Measurements from ENCODE around the gene RNF133. TPM values are rescaled to one million over a fixed set of nuclear protein-coding genes. Genes with fewer than 3 reads are reported as not detected.

The RNF133 gene
- total RNA-seq, 4 donors from 2014 or later = not detected

DNA sequence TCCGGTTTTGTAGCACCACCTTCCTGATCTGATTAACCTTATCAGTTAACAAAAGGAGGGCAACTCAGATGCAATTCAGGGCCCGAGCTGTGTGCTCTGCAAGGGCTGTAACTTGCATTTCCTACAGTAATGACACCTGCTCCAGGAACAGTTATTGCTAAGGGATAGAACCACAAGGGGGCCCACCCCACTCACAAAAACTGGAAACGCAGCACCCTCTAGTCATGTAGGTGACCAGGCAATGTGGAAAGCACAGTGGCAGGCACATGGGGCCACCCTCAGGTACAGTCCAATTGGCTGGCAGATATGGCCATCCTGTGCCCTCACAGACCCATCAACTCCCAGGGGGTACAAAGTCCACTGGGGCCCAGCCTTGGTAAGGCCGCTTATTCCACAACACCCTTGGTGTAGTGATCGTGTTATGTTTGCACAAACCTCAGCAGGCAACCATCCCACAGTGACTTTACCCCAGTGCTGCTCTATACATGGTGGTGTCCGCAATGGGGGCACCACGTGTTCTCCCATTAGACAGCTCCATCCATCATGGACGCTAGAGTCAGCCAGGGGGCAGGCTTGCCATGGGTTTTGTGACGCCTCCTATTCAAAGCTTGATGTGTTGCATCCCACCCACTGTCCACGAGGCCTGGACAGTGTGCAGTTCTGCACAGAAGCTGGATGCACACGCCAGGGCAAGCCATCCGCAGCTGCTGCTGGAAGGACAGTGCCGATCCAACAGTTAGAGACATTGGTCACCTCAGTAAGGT, 9.4 kb downstream of the RNF133 start:
- no peak for TF ChIP-seq CTCF (IDR thresholded peaks at IDR 0.05 in 4 of 5, conservative IDR thresholded peaks at IDR 0.05 in 1 of 5)
- no peak for TF ChIP-seq POLR2A (IDR thresholded peaks at IDR 0.05)
- intact Hi-C loops (cut with DNase I; ENCODE audit: low total_unique reads) = no loop called here

GRCh38 chr7:122688400-122688998, 10.4 kb downstream of the RNF133 start:
- Histone ChIP-seq H3K4me3 (no peak overlapping the region), H3K27me3 (no peaks in the 10 kb centered on the region), H3K27ac (no peak overlapping the region), H3K4me1 (no peaks in the 10 kb centered on the region), H3K9me3 (no peaks in the 10 kb centered on the region), H3K36me3 (no peaks in the 10 kb centered on the region)
- DNase-seq (no peak), ATAC-seq (no peak)
- TF ChIP-seq POLR2A (IDR thresholded peaks at IDR 0.05) (no peak), CTCF (IDR thresholded peaks at IDR 0.05 in 4 of 5, conservative IDR thresholded peaks at IDR 0.05 in 1 of 5) (no peak)
- in situ Hi-C loops (cut with MboI; ENCODE audit: low sequenced_read_pairs in 4 of 4) (no loop called here), intact Hi-C loops (cut with DNase I; ENCODE audit: low total_unique reads) (no loop called here)

More for the DNA sequence above, 9.4 kb downstream of the RNF133 start:
- H3K4me3 ChIP-seq = no peak overlapping the region
- ATAC-seq (no peak), DNase-seq (no peak)
- H3K9me3 ChIP-seq = no peaks in the 10 kb centered on the region
- in situ Hi-C loops (cut with MboI; ENCODE audit: low sequenced_read_pairs in 4 of 4) = no loop called here
- H3K4me1 ChIP-seq = no peaks in the 10 kb centered on the region
- H3K36me3 ChIP-seq = no peaks in the 10 kb centered on the region
- H3K27ac ChIP-seq = no peak overlapping the region
- H3K27me3 ChIP-seq = no peaks in the 10 kb centered on the region

GRCh38 chr7:122686360-122686878, 12.5 kb downstream of the RNF133 start:
- Histone ChIP-seq H3K36me3 (no peaks in the 10 kb centered on the region), H3K4me3 (no peak overlapping the region), H3K27me3 (no peaks in the 10 kb centered on the region), H3K9me3 (no peaks in the 10 kb centered on the region), H3K27ac (no peak overlapping the region), H3K4me1 (no peaks in the 10 kb centered on the region)
- intact Hi-C loops (cut with DNase I; ENCODE audit: low total_unique reads) (no loop called here), in situ Hi-C loops (cut with MboI; ENCODE audit: low sequenced_read_pairs in 4 of 4) (no loop called here)
- ATAC-seq (no peak), DNase-seq (no peak)
- TF ChIP-seq POLR2A (IDR thresholded peaks at IDR 0.05) (no peak), CTCF (IDR thresholded peaks at IDR 0.05 in 4 of 5, conservative IDR thresholded peaks at IDR 0.05 in 1 of 5) (no peak)

DNA sequence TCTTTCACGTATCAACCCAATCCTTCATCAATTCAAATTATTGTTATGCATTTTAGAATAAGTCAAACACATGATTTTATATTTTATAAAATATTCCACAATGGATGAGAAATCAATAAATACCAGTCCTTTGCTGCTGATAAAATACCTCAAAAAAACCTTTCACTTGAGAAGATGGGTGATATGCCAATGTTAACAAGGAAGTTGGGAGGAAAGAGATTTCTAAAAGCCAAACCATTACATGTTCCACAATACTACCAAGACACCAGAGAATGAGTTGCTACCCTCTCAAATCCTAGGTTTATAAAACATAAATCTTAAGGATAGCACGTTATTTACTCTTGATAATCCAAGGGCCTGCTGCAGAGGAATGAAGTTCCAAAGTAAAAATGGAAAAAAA, 14.4 kb downstream of the RNF133 start:
- Histone ChIP-seq H3K27me3 (no peaks in the 10 kb centered on the region), H3K36me3 (no peaks in the 10 kb centered on the region), H3K4me1 (no peaks in the 10 kb centered on the region), H3K4me3 (no peak overlapping the region), H3K9me3 (no peaks in the 10 kb centered on the region), H3K27ac (no peak overlapping the region)
- DNase-seq (no peak), ATAC-seq (no peak)
- in situ Hi-C loops (cut with MboI; ENCODE audit: low sequenced_read_pairs in 4 of 4) = no loop called here
- TF ChIP-seq POLR2A (IDR thresholded peaks at IDR 0.05) = no peak
- TF ChIP-seq CTCF (IDR thresholded peaks at IDR 0.05 in 4 of 5, conservative IDR thresholded peaks at IDR 0.05 in 1 of 5) = no peak
- intact Hi-C loops (cut with DNase I; ENCODE audit: low total_unique reads) = no loop called here

Data from gastrocnemius medialis (tissue), 4 donors.